Activated CD4-positive, alpha-beta memory T cell treated with anti-CD3 and anti-CD28 coated beads for 36 hours (primary cell): ENCODE results near the gene TMEM245. TPM values are rescaled to one million over a fixed set of nuclear protein-coding genes. Genes with fewer than 3 reads are reported as not detected.
A peak's percentile ranks its signal among the peaks of the same experiment; 100 is the strongest.

Source experiments
- CTCF ChIA-PET: fragments of 350-600 bp; sonication (Branson Sonifier 250); formaldehyde crosslinking; loops from one replicate; lab custom pipeline; 2021; ENCODE audit warnings: antibody characterized with exemption, inconsistent platforms; lab: Charles Lee
- POLR2A ChIA-PET: fragments of 350-600 bp; sonication (Branson Sonifier 250); formaldehyde crosslinking; loops from one replicate; lab custom pipeline; 2021; ENCODE audit warnings: antibody characterized with exemption; lab: Charles Lee
- DNase-seq: peaks from one replicate; pipeline ENCODE4 v3.0.0-alpha.2; 2020
- H3K27ac Mint-ChIP-seq: one replicate; pipeline ENCODE4 v1.8.0; 2021; ENCODE audit warnings: mixed read lengths
- H3K27me3 Mint-ChIP-seq: one replicate; pipeline ENCODE4 v1.8.0; 2021; ENCODE audit warnings: mixed read lengths
- H3K36me3 Mint-ChIP-seq: one replicate; pipeline ENCODE4 v1.8.0; 2021; ENCODE audit warnings: mixed read lengths
- H3K4me1 Mint-ChIP-seq: one replicate; pipeline ENCODE4 v1.8.0; 2021; ENCODE audit warnings: low read depth, mixed read lengths
- H3K4me3 Mint-ChIP-seq: one replicate; pipeline ENCODE4 v1.8.0; 2021; ENCODE audit warnings: mild to moderate bottlenecking, mixed read lengths
- H3K9me3 Mint-ChIP-seq: one replicate; pipeline ENCODE4 v1.8.0; 2021; ENCODE audit warnings: mixed read lengths
- intact Hi-C: fragments of 100-400 bp; cut with micrococcal nuclease; formaldehyde crosslinking; loops from one replicate; pipeline ENCODE4 v1.15.1; 2023
- total RNA-seq, 2 experiments: library from RNA; stranded (reverse); gene quantifications; one replicate each; pipeline ENCODE4 v1.2.3, GENCODE V29; 2021

The TMEM245 gene
- total RNA-seq, 2 experiments from 2014 or later, result 23.0 TPM

- peaks cover 2% of the 10 kb centered on the region for H3K27me3 Mint-ChIP-seq
- POLR2A ChIA-PET, result no interaction called here
- H3K36me3 Mint-ChIP-seq, result peaks cover 9% of the 10 kb centered on the region
- intact Hi-C loops, result loop anchor here (5.0 kb wide), 2 partner anchors 398 to 1732 kb away; partner anchors contain the start of gene RAD23B
- no peak overlapping the region for H3K27ac Mint-ChIP-seq
- H3K4me3 Mint-ChIP-seq, result no peak overlapping the region
- H3K4me1 Mint-ChIP-seq, result peaks cover 25% of the 10 kb centered on the region
- H3K9me3 Mint-ChIP-seq, result no peaks in the 10 kb centered on the region
- CTCF ChIA-PET, result interaction anchor here (0.7 kb wide), 1 partner anchor 18 kb away, joined by 3 read pairs; no protein-coding TSS in a partner anchor
- DNase-seq, result no peak
Measured at GRCh38 chr9:109014608-109015280, 105.0 kb downstream of the TMEM245 start.

- intact Hi-C loops, result loop anchor here (1.0 to 5.0 kb wide), 6 partner anchors 80 to 1732 kb away; partner anchors contain the start of genes ABITRAM, ELP1 and RAD23B
- POLR2A ChIA-PET, result no interaction called here
- peaks cover 25% of the 10 kb centered on the region for H3K4me1 Mint-ChIP-seq
Measured at GRCh38 chr9:109013679-109014607, 105.8 kb downstream of the TMEM245 start.

GRCh38 chr9:109012876-109013678 lies 106.7 kb downstream of the TMEM245 start, which contains the start of gene CTNNAL1:
CTNNAL1 (minus strand) TSS chr9:109013499; CDS start chr9:109013442, 57 bp downstream.
- Mint-ChIP-seq H3K4me1 (peaks cover 25% of the 10 kb centered on the region), H3K9me3 (no peaks in the 10 kb centered on the region), H3K27me3 (peaks cover 2% of the 10 kb centered on the region), H3K36me3 (no peaks in the 10 kb centered on the region), H3K4me3 (peak within 1 kb of the TSS; percentile 86), H3K27ac (peak within 1 kb of the TSS; percentile 68)
- peak; percentile 91 for DNase-seq
- ChIA-PET CTCF (interaction anchor here (1.0 kb wide), 1 partner anchor 8 kb away, joined by 3 read pairs; no protein-coding TSS in a partner anchor), POLR2A (interaction anchor here (1.1 kb wide), 1 partner anchor 97 kb away, joined by 3 read pairs; no protein-coding TSS in a partner anchor)
- intact Hi-C loops, result loop anchor here (1.0 to 5.0 kb wide), 6 partner anchors 79 to 1731 kb away; partner anchors contain the start of genes ABITRAM, ELP1 and RAD23B

More at GRCh38 chr9:109013679-109014607, 105.8 kb downstream of the TMEM245 start:
- H3K27me3 Mint-ChIP-seq, result peaks cover 2% of the 10 kb centered on the region
- no peak for DNase-seq
- peak overlapping the region; percentile 52 for H3K27ac Mint-ChIP-seq
- no peaks in the 10 kb centered on the region for H3K9me3 Mint-ChIP-seq
- peaks cover 1% of the 10 kb centered on the region for H3K36me3 Mint-ChIP-seq
- CTCF ChIA-PET, result no interaction called here
- H3K4me3 Mint-ChIP-seq, result peak overlapping the region; percentile 66

GRCh38 chr9:109012009-109012875 lies 107.5 kb downstream of the TMEM245 start:
- DNase-seq, result peak; percentile 79
- Mint-ChIP-seq H3K4me3 (peak overlapping the region; percentile 86), H3K9me3 (no peaks in the 10 kb centered on the region), H3K27me3 (peaks cover 2% of the 10 kb centered on the region), H3K36me3 (no peaks in the 10 kb centered on the region), H3K4me1 (peaks cover 25% of the 10 kb centered on the region), H3K27ac (peak overlapping the region; percentile 68)
- intact Hi-C loops, result loop anchor here (2.0 to 5.0 kb wide), 4 partner anchors 127 to 1730 kb away; partner anchors contain the start of gene RAD23B
- ChIA-PET POLR2A (interaction anchor here (0.7 to 1.1 kb wide), 2 partner anchors 98 to 106 kb away, joined by 3 read pairs; no protein-coding TSS in a partner anchor), CTCF (interaction anchor here (1.0 kb wide), 1 partner anchor 9 kb away, joined by 3 read pairs; no protein-coding TSS in a partner anchor)

DNA sequence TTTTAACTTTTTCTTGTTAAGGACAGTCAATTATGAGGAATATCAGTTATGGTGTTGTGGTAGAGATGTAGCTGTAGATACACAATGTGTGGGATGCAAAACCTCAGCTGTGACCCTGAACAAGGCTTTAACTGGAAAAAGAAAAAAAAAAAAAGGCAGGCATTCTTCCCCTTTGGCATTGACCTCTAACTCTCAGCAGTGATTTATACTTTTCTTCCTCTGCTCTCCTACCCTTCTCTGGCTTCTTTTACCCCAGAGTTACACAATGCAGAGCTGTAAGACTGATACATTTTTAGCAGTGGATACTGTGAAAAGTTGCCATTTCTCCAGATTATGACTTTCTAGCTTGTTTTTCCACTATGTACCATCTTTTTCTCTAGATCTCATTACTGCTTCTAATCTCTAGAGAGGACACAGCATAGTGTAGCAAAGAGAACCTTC lies 108.5 kb downstream of the TMEM245 start:
- ChIA-PET POLR2A (interaction anchor here (0.6 kb wide), 1 partner anchor 30 kb away, joined by 3 read pairs; no protein-coding TSS in a partner anchor), CTCF (interaction anchor here (1.0 kb wide), 1 partner anchor 57 kb away, joined by 4 read pairs; no protein-coding TSS in a partner anchor)
- H3K4me3 Mint-ChIP-seq, result no peak overlapping the region
- no peak for DNase-seq
- H3K9me3 Mint-ChIP-seq, result no peaks in the 10 kb centered on the region
- peaks cover 2% of the 10 kb centered on the region for H3K27me3 Mint-ChIP-seq
- intact Hi-C loops, result loop anchor here (5.0 kb wide), 2 partner anchors 401 to 1729 kb away; partner anchors contain the start of gene RAD23B
- H3K36me3 Mint-ChIP-seq, result no peaks in the 10 kb centered on the region
- H3K4me1 Mint-ChIP-seq, result peaks cover 25% of the 10 kb centered on the region
- no peak overlapping the region for H3K27ac Mint-ChIP-seq

DNA sequence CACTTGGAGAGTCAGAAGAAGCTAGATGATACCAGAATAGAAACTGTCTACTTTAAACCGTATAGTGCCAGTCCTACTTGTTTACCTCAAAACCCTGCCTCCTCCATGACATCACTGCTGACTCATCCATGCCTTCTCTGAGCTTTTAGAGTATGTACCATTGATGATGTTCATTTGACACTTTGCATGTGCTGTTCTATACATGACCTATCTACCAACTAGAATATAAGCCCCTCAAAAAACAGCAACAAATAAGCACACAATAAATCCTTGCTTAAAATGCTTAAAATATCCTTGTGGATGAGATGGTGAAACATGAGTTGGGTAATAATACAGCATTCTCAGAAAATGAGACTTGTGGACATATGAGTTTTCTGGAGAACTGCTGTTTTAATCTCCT lies 109.0 kb downstream of the TMEM245 start:
- ChIA-PET CTCF (interaction anchor here (1.0 kb wide), 1 partner anchor 57 kb away, joined by 4 read pairs; no protein-coding TSS in a partner anchor), POLR2A (interaction anchor here (1.0 kb wide), 1 partner anchor 108 kb away, joined by 4 read pairs; no protein-coding TSS in a partner anchor)
- peak; percentile 86 for DNase-seq
- H3K4me3 Mint-ChIP-seq, result peak overlapping the region; percentile 18
- H3K9me3 Mint-ChIP-seq, result no peaks in the 10 kb centered on the region
- peaks cover 2% of the 10 kb centered on the region for H3K27me3 Mint-ChIP-seq
- H3K36me3 Mint-ChIP-seq, result no peaks in the 10 kb centered on the region
- H3K4me1 Mint-ChIP-seq, result peaks cover 25% of the 10 kb centered on the region
- intact Hi-C loops, result loop anchor here (1.0 to 5.0 kb wide), 3 partner anchors 91 to 1728 kb away; partner anchors contain the start of gene RAD23B
- H3K27ac Mint-ChIP-seq, result peak overlapping the region; percentile 36

DNA sequence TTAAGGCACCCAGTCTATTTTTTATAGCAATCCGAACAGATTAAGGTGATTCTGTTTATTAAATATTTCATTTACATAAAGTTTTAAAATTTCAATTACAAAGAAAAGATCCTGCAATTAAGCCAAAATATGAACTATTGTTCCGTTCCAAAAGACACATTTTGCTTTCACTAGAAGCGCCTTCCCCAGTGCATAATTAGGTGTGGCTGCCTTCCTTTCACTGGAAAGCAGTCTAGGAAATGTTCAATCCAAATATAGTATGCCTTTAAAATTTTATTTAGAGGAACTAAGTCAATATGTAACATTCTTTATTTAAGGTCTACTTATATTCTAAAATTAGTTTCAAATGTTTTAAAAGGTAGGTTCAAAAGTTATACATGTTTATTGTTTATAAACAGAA lies 114.1 kb downstream of the TMEM245 start:
- ChIA-PET CTCF (no interaction called here), POLR2A (no interaction called here)
- peaks cover 12% of the 10 kb centered on the region for H3K36me3 Mint-ChIP-seq
- peaks cover 15% of the 10 kb centered on the region for H3K9me3 Mint-ChIP-seq
- H3K4me3 Mint-ChIP-seq, result no peak overlapping the region
- intact Hi-C loops, result no loop called here
- DNase-seq, result no peak
- peaks cover 11% of the 10 kb centered on the region for H3K4me1 Mint-ChIP-seq
- H3K27ac Mint-ChIP-seq, result no peak overlapping the region
- H3K27me3 Mint-ChIP-seq, result peaks cover under 1% of the 10 kb centered on the region

DNA sequence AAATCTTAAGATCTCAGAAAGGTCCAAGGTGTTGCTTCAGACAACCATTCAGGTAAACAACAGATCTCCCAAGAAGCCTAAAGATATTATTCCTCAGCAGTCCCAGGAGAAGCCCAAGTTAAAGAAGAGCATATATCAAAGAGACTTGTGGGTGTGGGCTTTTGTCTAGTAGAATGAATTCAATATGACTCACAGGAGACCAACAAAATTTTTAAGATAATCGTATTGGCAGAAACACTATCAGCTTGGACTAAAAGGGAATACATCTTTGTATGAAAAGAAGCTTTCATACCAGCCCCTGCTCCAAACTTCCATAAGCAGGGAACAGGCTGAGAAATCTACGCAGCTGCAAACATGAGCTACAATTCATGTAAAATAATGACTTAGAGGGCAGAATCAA lies 116.6 kb downstream of the TMEM245 start:
- peaks cover 15% of the 10 kb centered on the region for H3K9me3 Mint-ChIP-seq
- no peaks in the 10 kb centered on the region for H3K27me3 Mint-ChIP-seq
- peaks cover 12% of the 10 kb centered on the region for H3K36me3 Mint-ChIP-seq
- no peak for DNase-seq
- intact Hi-C loops, result no loop called here
- H3K4me1 Mint-ChIP-seq, result peaks cover 9% of the 10 kb centered on the region
- H3K27ac Mint-ChIP-seq, result no peak overlapping the region
- no peak overlapping the region for H3K4me3 Mint-ChIP-seq
- POLR2A ChIA-PET, result no interaction called here
- CTCF ChIA-PET, result no interaction called here

- POLR2A ChIA-PET, result no interaction called here
- peaks cover 12% of the 10 kb centered on the region for H3K36me3 Mint-ChIP-seq
- H3K4me3 Mint-ChIP-seq, result no peak overlapping the region
- H3K9me3 Mint-ChIP-seq, result peaks cover 15% of the 10 kb centered on the region
- DNase-seq, result no peak
- H3K4me1 Mint-ChIP-seq, result peaks cover 9% of the 10 kb centered on the region
- no peak overlapping the region for H3K27ac Mint-ChIP-seq
- intact Hi-C loops, result no loop called here
- CTCF ChIA-PET, result no interaction called here
- no peaks in the 10 kb centered on the region for H3K27me3 Mint-ChIP-seq
Measured at GRCh38 chr9:109002141-109002540, 117.6 kb downstream of the TMEM245 start.

DNA sequence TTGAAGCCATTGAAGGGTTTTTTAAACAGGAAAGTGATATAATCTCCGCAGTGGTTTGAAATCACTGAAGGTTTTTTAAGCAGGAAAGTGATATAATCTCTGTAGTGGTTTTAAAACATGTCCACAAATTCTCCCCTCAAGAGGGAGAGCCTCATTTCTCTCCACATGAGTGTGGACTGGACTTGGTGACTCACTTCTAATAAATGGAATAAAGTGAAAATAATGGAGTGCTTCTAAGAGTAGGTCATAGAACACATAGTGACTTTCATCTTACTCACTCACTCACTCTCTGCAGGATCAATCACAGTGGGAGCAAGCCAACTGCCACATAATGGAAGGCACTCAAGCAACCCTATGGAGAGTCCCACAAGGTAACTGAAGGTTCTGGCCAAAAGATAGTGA lies 118.5 kb downstream of the TMEM245 start:
- ChIA-PET POLR2A (no interaction called here), CTCF (no interaction called here)
- H3K9me3 Mint-ChIP-seq, result peaks cover 15% of the 10 kb centered on the region
- intact Hi-C loops, result no loop called here
- peaks cover 9% of the 10 kb centered on the region for H3K4me1 Mint-ChIP-seq
- no peaks in the 10 kb centered on the region for H3K27me3 Mint-ChIP-seq
- no peak overlapping the region for H3K27ac Mint-ChIP-seq
- peaks cover 12% of the 10 kb centered on the region for H3K36me3 Mint-ChIP-seq
- no peak overlapping the region for H3K4me3 Mint-ChIP-seq
- DNase-seq, result no peak
